HTR-8/SVneo (cell line): Measurements from ENCODE around the gene CSNK1G2.

Experiments
- DNase-seq: peaks from one replicate; pipeline ENCODE4 v3.0.0; 2011; ENCODE audit warnings: low spot score, mixed read lengths; ENCODE audit not compliant: insufficient read length
- FAIRE-seq: peaks from 2 replicates; lab custom pipeline; 2011; peaks lifted over from hg19 to GRCh38; lab: Jason Lieb, UNC

CSNK1G2 gene

GRCh38 chr19:1917146-1917545, 23.8 kb upstream of the CSNK1G2 start:
- DNase-seq (no peak), FAIRE-seq (no peak)

- no peak for FAIRE-seq
- no peak for DNase-seq
Measured at GRCh38 chr19:1917926-1918325, 23.0 kb upstream of the CSNK1G2 start.

GRCh38 chr19:1918975-1919374, 22.0 kb upstream of the CSNK1G2 start:
- no peak for FAIRE-seq
- no peak for DNase-seq

GRCh38 chr19:1920644-1921043, 20.3 kb upstream of the CSNK1G2 start:
- FAIRE-seq, result no peak
- DNase-seq, result no peak

DNA sequence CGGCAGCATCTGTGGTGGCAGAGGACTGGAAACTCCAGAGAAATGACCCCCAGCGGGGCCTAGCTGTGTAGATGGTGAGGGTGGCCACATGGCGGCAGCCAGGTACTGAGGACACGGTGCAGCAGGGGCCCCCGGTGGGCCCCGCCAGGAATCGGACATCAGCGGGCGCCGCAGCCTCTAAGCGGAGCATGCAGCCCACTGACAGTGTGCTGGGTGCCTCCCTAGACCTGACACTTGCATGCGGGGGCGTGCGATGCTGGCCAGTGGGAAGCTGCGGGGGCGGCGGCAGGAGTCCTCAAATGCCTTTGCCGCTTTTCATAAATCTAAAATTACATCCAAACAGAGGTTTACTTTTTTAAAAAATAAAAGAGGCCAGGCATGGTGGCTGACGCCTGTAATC, 19.6 kb upstream of the CSNK1G2 start:
- FAIRE-seq (no peak), DNase-seq (no peak)

DNA sequence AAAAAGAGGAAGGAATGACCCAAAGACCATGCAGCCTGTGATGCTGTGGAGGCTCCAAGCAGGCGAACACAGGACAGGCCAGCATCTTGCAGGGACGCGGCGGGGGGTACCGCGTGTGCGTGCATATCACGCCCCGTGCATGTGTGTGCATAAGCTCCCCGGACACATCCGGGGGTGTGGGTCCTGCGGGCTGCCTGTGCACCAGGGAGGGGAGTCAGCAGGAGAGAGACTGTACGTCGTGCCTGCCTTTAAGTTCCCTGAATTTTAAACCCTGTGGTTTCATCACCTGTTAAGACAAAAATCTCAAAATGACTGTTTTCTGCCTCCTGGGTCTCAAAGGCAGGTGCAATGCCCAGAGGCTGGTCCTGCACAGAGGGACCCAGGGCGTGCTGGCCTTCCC, 19.1 kb upstream of the CSNK1G2 start:
- no peak for DNase-seq

GRCh38 chr19:1922803-1923202, 18.2 kb upstream of the CSNK1G2 start:
- no peak for DNase-seq

More for the DNA sequence above, 19.1 kb upstream of the CSNK1G2 start:
- no peak for FAIRE-seq

GRCh38 chr19:1923319-1923718, 17.7 kb upstream of the CSNK1G2 start:
- FAIRE-seq (no peak), DNase-seq (no peak)

More at GRCh38 chr19:1922803-1923202, 18.2 kb upstream of the CSNK1G2 start:
- FAIRE-seq, result no peak

GRCh38 chr19:1924320-1924961, 16.5 kb upstream of the CSNK1G2 start:
- FAIRE-seq, result no peak
- DNase-seq, result no peak

DNA sequence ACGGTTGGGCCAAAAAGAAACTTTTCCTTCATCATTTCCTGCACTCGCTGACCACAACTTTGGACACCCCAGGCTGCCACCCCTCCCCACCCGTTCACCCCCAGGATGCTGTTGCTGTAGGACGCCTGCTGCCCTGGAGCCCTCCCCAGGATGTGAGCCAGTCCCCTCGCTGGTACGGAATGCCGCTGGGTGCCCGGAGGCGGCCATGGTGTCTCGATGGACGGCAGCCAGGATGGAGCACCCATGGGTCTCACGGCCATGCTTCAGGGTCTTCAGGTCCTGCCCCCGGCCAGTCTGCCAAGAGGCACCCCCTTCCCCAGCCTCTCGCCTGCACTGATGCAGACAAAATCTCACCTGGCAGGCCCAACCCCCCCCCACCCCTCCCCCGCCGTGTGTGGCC, 15.4 kb upstream of the CSNK1G2 start:
- FAIRE-seq, result no peak

GRCh38 chr19:1929021-1929742, 11.8 kb upstream of the CSNK1G2 start:
- FAIRE-seq, result no peak
- DNase-seq, result peak; percentile 87

More for the DNA sequence above, 15.4 kb upstream of the CSNK1G2 start:
- no peak for DNase-seq

GRCh38 chr19:1931445-1931844, 9.5 kb upstream of the CSNK1G2 start:
- no peak for DNase-seq
- FAIRE-seq, result no peak

DNA sequence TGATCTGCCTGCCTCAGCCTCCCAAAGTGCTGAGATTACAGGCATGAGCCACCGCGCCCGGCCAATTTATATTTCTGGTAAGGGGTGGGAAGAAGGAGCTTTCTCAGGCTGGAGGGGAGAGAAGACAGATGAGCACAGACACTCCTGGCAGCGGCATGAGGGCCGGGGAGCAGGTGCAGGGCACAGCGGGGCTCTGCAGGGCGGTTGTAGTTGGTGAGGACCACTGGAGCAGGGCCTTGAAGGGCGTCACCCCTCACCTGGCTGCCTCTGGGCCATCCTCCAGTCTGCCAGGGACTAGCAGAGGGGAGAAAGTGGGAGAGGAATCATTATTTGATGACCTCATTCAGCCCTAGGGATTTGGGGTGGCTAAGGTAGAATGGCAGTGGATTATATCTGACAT, 8.6 kb upstream of the CSNK1G2 start:
- FAIRE-seq (no peak), DNase-seq (no peak)

DNA sequence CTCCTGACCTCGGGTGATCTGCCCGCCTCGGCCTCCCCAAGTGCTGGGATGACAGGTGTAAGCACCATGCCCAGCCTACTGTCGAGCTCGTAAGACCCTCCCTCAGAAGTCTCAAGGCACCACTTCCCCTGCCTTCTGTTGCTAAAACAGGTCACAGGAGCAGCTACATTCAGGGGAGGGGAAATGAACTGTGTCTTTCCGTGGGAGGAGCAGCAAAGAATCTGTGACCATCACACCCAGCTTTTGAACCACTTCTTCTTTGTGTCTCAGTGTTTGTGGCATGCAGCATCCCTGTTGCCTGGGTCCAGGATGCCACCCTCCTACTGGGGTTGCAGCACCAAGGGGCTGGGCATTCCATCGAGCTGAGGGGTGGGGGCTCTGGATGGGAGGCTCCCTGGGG, 7.7 kb upstream of the CSNK1G2 start:
- no peak for FAIRE-seq

DNA sequence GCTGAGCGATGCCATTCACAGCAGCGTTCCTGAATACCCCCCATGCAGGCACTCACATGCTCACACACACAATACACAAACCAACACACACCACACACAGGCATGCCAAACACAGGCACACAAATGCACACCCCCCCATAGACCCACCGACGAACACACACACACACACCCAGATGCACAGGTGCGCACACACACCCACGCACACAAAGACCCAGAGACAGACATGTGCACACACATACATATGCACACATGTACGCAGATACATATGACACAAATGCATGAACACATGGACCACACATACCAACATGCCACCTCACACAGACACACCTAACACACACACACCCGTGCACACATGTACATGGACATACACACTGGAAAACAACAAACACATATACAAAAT, 7.0 kb upstream of the CSNK1G2 start:
- FAIRE-seq (no peak), DNase-seq (no peak)

More for the DNA sequence above, 7.7 kb upstream of the CSNK1G2 start:
- no peak for DNase-seq

DNA sequence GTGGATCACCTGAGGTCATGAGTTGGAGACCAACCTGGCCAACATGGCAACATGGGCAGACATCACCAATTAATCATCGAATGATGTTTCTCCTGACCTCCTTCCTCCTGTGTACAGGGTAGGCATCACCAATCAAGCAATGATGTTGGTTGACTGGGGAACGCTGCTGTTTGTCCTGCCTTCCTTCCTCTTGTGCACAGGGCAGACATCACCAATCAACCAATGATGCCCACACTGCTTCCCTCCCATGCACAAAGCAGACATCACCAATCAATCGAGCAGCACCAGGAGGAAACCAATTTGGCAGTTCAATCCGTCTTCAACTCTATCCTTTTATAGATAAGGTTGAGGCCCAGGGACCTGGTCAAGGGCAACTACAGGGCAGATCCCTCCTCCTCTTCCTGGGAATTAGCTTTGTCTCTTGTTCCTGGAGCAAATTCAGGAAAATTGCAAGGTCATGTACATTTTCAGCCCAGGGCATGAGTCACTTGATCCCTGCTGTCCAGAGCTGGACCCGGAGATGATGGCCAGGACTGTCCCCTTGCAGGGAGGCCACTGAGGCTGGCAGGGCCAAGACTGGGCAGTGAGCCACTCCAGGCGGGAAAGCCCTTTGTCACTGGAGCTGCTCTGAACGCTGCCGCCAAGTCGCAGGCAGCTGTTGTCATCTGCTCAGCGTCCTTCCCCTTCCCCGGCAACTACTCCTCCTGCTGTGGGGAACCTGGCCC, 5.3 kb upstream of the CSNK1G2 start:
- peak; percentile 44 for FAIRE-seq
- DNase-seq, result no peak

- FAIRE-seq, result no peak
- DNase-seq, result no peak
Measured at GRCh38 chr19:1936430-1936829, 4.5 kb upstream of the CSNK1G2 start.

GRCh38 chr19:1936916-1937610, 3.9 kb upstream of the CSNK1G2 start:
- FAIRE-seq, result no peak
- DNase-seq, result no peak

GRCh38 chr19:1938071-1938470, 2.9 kb upstream of the CSNK1G2 start:
- DNase-seq, result no peak
- no peak for FAIRE-seq

DNA sequence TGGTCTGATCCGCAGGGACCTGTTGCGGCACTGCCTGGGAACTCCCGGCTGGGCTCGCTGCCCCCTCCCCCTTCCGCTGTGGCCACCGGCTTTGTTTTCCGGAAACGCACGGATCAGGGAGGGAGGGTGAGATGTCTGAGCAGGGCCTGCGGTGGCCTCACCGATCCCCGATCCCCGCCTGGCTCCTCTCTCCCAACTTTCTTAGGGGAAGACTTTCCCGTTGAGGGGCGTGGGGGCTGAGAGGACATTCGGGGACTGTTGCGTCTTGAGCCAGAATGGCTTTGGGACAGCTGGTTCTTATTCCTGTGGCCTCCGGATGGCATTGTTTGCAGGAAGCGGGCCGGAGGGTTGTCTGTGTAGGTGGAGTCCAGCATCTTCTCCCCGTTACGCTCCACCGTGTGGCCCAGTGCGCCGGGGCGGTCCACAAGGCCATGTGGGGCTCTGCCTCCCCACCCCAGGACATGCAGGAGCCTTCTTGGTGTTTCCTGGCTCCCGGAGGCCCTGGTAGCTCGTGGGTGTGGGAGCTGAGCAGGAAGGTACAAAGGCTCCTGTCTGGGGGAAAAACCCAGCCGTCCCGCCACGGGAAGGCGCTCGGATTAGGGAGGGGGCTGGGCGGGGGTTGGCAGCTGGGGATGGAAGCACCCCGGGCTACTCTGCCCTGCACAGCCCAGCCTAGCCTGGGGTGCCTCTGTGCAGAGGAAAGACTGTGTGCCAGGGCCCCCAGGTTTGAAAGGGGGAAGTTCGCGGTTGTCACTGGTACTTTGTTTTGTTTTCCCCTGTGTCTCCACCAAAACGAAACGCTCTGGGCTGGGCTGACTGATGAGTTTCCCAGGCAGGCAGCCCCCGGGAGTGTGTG, 1.3 kb downstream of the CSNK1G2 start:
- FAIRE-seq (peak; percentile 26), DNase-seq (peak; percentile 60)
